Breast epithelium (tissue), 3 donors: ENCODE results near the gene PDK2.

ENCODE experiments used
- POLR2AphosphoS5 ChIP-seq, 3 donors: sonication (generic); formaldehyde crosslinking; IDR thresholded peaks; one replicate each; pipeline ENCODE4 v1.6.1; 2017; ENCODE audit warnings: antibody characterized with exemption in 3 of 3
- TF ChIP-seq, protein P1 (sequence below), 3 donors: fragments of 450-650 bp; IDR thresholded peaks; one replicate each; pipeline ENCODE4 v1.5.1; 2016 to 2017; ENCODE audit warnings: antibody characterized with exemption in 3 of 3, mild to moderate bottlenecking in 3 of 3, moderate library complexity in 3 of 3

DNA sequence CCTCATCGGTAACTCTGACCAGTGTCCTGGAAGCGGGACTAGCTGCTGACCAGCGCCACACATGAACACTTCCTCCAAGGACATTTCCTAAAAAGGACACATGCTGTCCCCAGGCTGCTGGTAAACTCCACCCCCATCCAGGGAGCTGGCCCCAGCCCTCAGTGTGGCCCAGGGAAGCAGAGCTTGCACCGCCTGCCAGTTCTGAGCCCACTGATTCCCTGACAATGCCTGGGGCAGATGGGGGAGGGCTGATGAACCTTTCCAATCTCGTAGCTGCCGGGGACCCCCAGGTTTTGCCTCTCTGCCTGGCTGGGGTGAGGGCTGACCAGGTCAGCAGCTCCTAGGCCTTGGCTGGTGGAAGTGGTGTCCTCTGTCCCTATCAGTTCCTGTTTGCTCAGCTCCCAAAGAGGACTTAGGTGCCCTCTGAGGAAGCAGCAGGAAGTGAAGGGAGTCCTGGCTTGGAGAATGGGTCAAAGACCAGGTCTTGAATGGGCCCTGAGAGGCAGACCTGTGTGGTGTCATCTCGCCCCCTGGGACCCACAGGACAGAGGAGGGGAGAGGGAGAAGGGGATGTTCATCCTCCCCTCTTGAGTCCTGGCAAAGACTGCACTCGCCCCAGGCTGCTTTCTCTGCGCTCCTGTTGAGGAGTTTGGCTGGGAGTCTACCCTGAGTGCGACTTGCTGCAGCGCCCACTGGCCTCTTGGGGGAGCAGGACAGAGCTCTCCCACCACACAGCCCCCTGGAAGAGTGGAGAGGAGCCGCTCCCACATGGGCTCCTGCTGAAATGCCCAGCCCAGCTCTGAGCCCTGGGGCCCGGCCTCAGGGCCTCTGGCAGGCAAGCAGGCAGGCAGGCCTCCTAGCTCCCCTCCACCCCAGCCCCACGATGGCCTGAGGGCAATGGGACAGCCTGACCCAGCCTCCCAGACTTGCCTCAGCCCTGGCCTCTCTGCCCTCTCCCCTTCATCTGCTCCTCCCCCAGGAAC lies 16.8 kb downstream of the PDK2 start:
- TF ChIP-seq POLR2AphosphoS5 (IDR thresholded peaks at IDR 0.05) = no peak
- TF ChIP-seq, protein P1, sequence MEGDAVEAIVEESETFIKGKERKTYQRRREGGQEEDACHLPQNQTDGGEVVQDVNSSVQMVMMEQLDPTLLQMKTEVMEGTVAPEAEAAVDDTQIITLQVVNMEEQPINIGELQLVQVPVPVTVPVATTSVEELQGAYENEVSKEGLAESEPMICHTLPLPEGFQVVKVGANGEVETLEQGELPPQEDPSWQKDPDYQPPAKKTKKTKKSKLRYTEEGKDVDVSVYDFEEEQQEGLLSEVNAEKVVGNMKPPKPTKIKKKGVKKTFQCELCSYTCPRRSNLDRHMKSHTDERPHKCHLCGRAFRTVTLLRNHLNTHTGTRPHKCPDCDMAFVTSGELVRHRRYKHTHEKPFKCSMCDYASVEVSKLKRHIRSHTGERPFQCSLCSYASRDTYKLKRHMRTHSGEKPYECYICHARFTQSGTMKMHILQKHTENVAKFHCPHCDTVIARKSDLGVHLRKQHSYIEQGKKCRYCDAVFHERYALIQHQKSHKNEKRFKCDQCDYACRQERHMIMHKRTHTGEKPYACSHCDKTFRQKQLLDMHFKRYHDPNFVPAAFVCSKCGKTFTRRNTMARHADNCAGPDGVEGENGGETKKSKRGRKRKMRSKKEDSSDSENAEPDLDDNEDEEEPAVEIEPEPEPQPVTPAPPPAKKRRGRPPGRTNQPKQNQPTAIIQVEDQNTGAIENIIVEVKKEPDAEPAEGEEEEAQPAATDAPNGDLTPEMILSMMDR (IDR thresholded peaks at IDR 0.05) = no peak
